Retinal pigment epithelial cell (primary cell): ENCODE measurements around the gene LGR6.

Source experiments
- DNase-seq: peaks from one replicate; pipeline ENCODE4 v3.0.0-alpha.2; 2010; ENCODE audit warnings: low read depth
- H3K4me3 ChIP-seq: 2 replicates; pipeline ENCODE4 v1.5.1; 2011; ENCODE audit warnings: mild to moderate bottlenecking, low read length, control low read depth, moderate library complexity
- TF ChIP-seq, protein P1 (sequence below): conservative IDR thresholded peaks from 2 replicates; pipeline ENCODE4 v1.5.1; 2011; ENCODE audit warnings: low read depth, low read length, control low read depth, inconsistent platforms

LGR6 gene

DNA sequence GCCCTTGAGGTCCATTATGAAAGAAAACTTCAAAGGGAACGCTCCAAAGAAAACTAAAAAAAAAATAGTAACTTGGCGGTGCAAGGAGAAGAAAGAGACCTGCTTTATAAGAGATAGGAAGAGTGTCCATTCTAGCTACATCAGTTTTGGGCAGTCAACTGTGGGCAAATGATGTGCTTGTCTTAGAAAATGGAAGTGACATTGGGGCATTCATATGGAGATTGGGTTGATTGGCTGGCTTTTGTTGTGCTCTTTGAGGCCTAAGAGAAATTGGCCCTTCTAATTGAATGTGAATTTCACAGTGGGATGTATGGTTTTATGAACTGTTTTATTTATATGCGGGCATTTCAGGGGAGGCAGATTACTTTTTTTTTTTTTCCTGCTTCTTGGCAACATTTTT lies 168.1 kb downstream of the LGR6 start:
- DNase-seq, result no peak
- TF ChIP-seq, protein P1, sequence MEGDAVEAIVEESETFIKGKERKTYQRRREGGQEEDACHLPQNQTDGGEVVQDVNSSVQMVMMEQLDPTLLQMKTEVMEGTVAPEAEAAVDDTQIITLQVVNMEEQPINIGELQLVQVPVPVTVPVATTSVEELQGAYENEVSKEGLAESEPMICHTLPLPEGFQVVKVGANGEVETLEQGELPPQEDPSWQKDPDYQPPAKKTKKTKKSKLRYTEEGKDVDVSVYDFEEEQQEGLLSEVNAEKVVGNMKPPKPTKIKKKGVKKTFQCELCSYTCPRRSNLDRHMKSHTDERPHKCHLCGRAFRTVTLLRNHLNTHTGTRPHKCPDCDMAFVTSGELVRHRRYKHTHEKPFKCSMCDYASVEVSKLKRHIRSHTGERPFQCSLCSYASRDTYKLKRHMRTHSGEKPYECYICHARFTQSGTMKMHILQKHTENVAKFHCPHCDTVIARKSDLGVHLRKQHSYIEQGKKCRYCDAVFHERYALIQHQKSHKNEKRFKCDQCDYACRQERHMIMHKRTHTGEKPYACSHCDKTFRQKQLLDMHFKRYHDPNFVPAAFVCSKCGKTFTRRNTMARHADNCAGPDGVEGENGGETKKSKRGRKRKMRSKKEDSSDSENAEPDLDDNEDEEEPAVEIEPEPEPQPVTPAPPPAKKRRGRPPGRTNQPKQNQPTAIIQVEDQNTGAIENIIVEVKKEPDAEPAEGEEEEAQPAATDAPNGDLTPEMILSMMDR, result no peak
- no peak overlapping the region for H3K4me3 ChIP-seq

DNA sequence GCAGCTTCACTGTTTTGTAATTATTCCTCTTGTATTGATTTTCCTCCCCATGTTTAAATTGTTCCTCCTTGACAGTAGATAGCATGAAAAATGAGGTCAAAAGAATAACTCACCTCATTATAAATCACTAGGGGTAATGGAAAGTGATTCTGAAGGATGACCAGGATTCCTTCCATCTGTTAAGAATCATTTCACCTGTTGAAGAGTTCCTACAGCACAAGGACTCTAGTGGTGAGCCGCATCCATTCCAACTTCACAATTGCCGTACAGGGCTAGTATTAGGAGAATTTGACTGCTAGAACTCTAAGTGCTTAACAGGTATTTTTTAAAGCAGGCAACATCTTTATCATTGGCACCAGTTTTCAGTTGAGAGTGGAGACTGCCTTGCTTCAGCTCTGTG lies 168.6 kb downstream of the LGR6 start:
- TF ChIP-seq, protein P1, result no peak
- no peak overlapping the region for H3K4me3 ChIP-seq
- DNase-seq, result no peak

DNA sequence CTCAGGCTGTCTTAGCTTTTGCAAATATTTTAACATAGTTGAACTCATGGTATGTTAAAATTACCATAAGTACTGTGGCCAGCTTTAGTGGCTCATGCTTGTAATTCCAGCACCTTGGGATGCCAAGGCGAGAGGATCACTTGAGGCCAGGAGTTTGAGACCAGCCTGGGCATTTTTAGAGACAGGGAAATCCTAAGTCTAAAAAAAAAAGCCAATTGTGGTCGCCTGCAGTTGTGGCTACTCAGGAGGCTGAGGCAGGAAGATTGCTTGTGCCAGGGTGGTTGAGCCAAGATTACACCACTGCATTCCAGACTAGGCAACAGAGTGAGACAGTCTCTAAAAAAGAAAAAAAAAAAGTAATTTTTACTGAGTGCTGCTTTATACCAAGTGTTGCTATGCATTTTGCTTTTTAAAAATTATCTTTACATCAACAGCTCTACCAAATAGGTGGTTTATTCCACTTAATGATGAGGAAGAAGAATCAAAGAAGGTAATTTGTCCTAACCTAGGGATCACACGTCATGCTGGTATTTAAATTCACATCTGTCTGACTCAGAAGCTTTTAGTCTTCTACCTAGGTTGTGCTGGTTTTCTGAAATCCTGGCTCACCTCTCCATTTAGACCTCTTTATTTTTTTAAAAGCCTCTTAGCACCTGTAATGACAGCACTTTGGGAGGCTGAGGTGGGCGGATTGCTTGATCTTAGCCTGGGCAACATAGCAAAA lies 171.7 kb downstream of the LGR6 start:
- no peak for DNase-seq
- no peak overlapping the region for H3K4me3 ChIP-seq
- TF ChIP-seq, protein P1, result no peak

DNA sequence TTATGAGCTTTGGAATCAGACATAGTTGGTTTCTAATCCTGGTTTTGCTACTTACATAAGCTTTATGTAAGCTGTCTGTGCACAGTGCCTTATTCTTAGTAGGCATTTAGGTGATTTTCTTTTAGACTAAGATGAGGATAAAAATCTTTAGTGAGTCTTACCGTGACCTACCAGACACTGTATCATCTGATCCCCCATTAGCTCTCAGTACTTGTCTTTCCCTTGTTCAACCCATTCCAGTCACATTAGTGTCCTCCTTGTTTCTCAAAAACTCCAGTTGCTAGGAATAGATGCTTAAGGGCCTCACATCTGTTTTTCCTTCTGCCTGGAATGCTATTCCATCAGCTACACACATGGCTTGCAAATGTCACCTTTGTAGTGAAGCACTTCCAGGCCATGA lies 173.7 kb downstream of the LGR6 start:
- TF ChIP-seq, protein P1, result no peak
- DNase-seq, result no peak
- no peak overlapping the region for H3K4me3 ChIP-seq
